Stimulated activated naive CD4-positive, alpha-beta T cell (primary cell): ENCODE data around the gene MMP11.

Experiments used
- DNase-seq, 6 experiments: peaks; one replicate each; lab custom pipeline; 2025; lab: John Stamatoyannopoulos, UW

MMP11 gene

GRCh38 chr22:23759566-23759965 lies 13.1 kb upstream of the MMP11 start:
- DNase-seq, result no peak

GRCh38 chr22:23760056-23760455 lies 12.6 kb upstream of the MMP11 start:
- no peak for DNase-seq

GRCh38 chr22:23762842-23763578 lies 9.6 kb upstream of the MMP11 start, which contains the start of gene C22orf15:
Gene C22orf15 (plus strand): TSS chr22:23762990. CDS start chr22:23763307, 317 bp downstream.
- DNase-seq, result peak in 3 of 6 experiments; percentile 8 to 49 (median 17)

- DNase-seq, result peak in 5 of 6 experiments; percentile 37 to 56 (median 49)
Observed at GRCh38 chr22:23763579-23763945, 9.1 kb upstream of the MMP11 start.

GRCh38 chr22:23763954-23764353 lies 8.7 kb upstream of the MMP11 start:
- DNase-seq, result no peak

GRCh38 chr22:23764899-23765881 lies 7.5 kb upstream of the MMP11 start:
- no peak for DNase-seq

GRCh38 chr22:23767303-23767672 lies 5.4 kb upstream of the MMP11 start:
- no peak for DNase-seq

- DNase-seq, result peak; percentile 40 to 73 (median 68)
Observed at GRCh38 chr22:23767673-23768548, 4.7 kb upstream of the MMP11 start, which contains the start of gene CHCHD10. Gene CHCHD10 (minus strand): TSS chr22:23767972. CDS start chr22:23767874, 98 bp downstream.

GRCh38 chr22:23769321-23769965 lies 3.2 kb upstream of the MMP11 start:
- no peak for DNase-seq

- DNase-seq, result no peak
Observed at GRCh38 chr22:23772315-23772648, 367 bp upstream of the MMP11 start.

GRCh38 chr22:23773483-23774113 lies 949 bp downstream of the MMP11 start:
- no peak for DNase-seq

- no peak for DNase-seq
Observed at GRCh38 chr22:23774114-23774921, 1.7 kb downstream of the MMP11 start.

- no peak for DNase-seq
Observed at GRCh38 chr22:23774922-23775436, 2.3 kb downstream of the MMP11 start.

GRCh38 chr22:23775779-23776375 lies 3.2 kb downstream of the MMP11 start:
- no peak for DNase-seq

- no peak for DNase-seq
Observed at GRCh38 chr22:23777776-23778576, 5.3 kb downstream of the MMP11 start.

GRCh38 chr22:23778577-23778900 lies 5.9 kb downstream of the MMP11 start:
- DNase-seq, result no peak

GRCh38 chr22:23779083-23779482 lies 6.4 kb downstream of the MMP11 start:
- no peak for DNase-seq

- DNase-seq, result no peak
Observed at GRCh38 chr22:23779731-23780130, 7.1 kb downstream of the MMP11 start.
